GM23338 (cell line): Measurements from ENCODE around the gene C11orf71. TPM values are rescaled to one million over a fixed set of nuclear protein-coding genes. Genes with fewer than 3 reads are reported as not detected.

ENCODE experiments used
- ATAC-seq: fragments of 200-7000 bp; cut with Tn5 transposase; 3 replicates; pipeline ENCODE4 v1.9.1; 2020
- DNase-seq: peaks from one replicate; pipeline ENCODE4 v3.0.0-alpha.2; 2015; ENCODE audit warnings: low spot score
- H2AFZ ChIP-seq: fragments of 200-600 bp; sonication (generic); 2 replicates; pipeline ENCODE4 v1.8.0; 2016; ENCODE audit warnings: antibody characterized with exemption, mild to moderate bottlenecking, moderate library complexity
- H3F3A ChIP-seq: fragments of 200-600 bp; sonication (generic); replicated peaks from 2 replicates; pipeline ENCODE4 v1.8.0; 2017; ENCODE audit warnings: antibody characterized with exemption, mixed run types, low read depth
- H3K27ac ChIP-seq: fragments of 200-600 bp; sonication (generic); 2 replicates; pipeline ENCODE4 v1.6.1; 2016; ENCODE audit warnings: low read depth
- H3K27me3 ChIP-seq: fragments of 200-600 bp; sonication (generic); 2 replicates; pipeline ENCODE4 v1.8.0; 2016; ENCODE audit warnings: mild to moderate bottlenecking, mixed run types, moderate library complexity; ENCODE audit not compliant: insufficient read depth
- H3K36me3 ChIP-seq: fragments of 200-600 bp; sonication (generic); 2 replicates; pipeline ENCODE4 v1.8.0; 2016; ENCODE audit warnings: mild to moderate bottlenecking; ENCODE audit not compliant: insufficient read depth
- H3K4me1 ChIP-seq: fragments of 200-600 bp; sonication (generic); 2 replicates; pipeline ENCODE4 v1.8.0; 2016; ENCODE audit warnings: mild to moderate bottlenecking, moderate library complexity; ENCODE audit not compliant: insufficient read depth
- H3K4me2 ChIP-seq: fragments of 200-600 bp; sonication (generic); 2 replicates; pipeline ENCODE4 v1.7.1; 2017; ENCODE audit warnings: mixed run types
- H3K4me3 ChIP-seq: fragments of 200-600 bp; sonication (generic); 2 replicates; pipeline ENCODE4 v1.6.1; 2016; ENCODE audit warnings: mixed run types
- H3K79me2 ChIP-seq: fragments of 200-600 bp; sonication (generic); replicated peaks from 2 replicates; pipeline ENCODE4 v1.8.0; 2017; ENCODE audit warnings: mild to moderate bottlenecking; ENCODE audit not compliant: insufficient read depth
- H3K9me2 ChIP-seq: fragments of 200-600 bp; sonication (generic); 2 replicates; pipeline ENCODE4 v1.8.0; 2017; ENCODE audit not compliant: insufficient read depth
- H4K20me1 ChIP-seq: fragments of 200-600 bp; sonication (generic); replicated peaks from 2 replicates; pipeline ENCODE4 v1.8.0; 2017; ENCODE audit warnings: mild to moderate bottlenecking; ENCODE audit not compliant: insufficient read depth
- H3K27ac Mint-ChIP-seq: 2 replicates; pipeline ENCODE4 v1.8.0; 2020; ENCODE audit warnings: inconsistent platforms, mild to moderate bottlenecking, moderate library complexity, mixed read lengths
- H3K27me3 Mint-ChIP-seq: 3 replicates; pipeline ENCODE4 v1.8.0; 2022; ENCODE audit warnings: low read depth, mild to moderate bottlenecking, moderate library complexity, mixed read lengths, inconsistent platforms; ENCODE audit not compliant: insufficient read depth, poor library complexity
- H3K36me3 Mint-ChIP-seq: 3 replicates; pipeline ENCODE4 v1.8.0; 2021; ENCODE audit warnings: low read depth, mild to moderate bottlenecking, inconsistent platforms, moderate library complexity, mixed read lengths
- H3K4me1 Mint-ChIP-seq: 3 replicates; pipeline ENCODE4 v1.8.0; 2020; ENCODE audit warnings: mild to moderate bottlenecking, inconsistent platforms, mixed read lengths
- H3K4me3 Mint-ChIP-seq: 3 replicates; pipeline ENCODE4 v1.8.0; 2021; ENCODE audit warnings: moderate library complexity, mild to moderate bottlenecking, inconsistent platforms, mixed read lengths
- H3K9me3 Mint-ChIP-seq: 3 replicates; pipeline ENCODE4 v1.8.0; 2020; ENCODE audit warnings: moderate library complexity, mild to moderate bottlenecking, inconsistent platforms, mixed read lengths
- CREB1 ChIP-seq: fragments of 250-450 bp; sonication (Bioruptor Pico); IDR thresholded peaks from 2 replicates; pipeline ENCODE4 v1.5.0; 2020; ENCODE audit warnings: low read depth, mild to moderate bottlenecking, moderate library complexity
- ETS1 ChIP-seq: IDR thresholded peaks from 2 replicates; pipeline ENCODE4 v1.6.1; 2016; ENCODE audit warnings: antibody characterized with exemption
- EZH2 ChIP-seq: fragments of 200-600 bp; sonication (generic); IDR thresholded peaks from one replicate; pipeline ENCODE4 v1.8.0; 2017; ENCODE audit warnings: antibody characterized with exemption, mild to moderate bottlenecking, low read depth; ENCODE audit not compliant: unreplicated experiment
- ZNF114 ChIP-seq: fragments of 250-450 bp; sonication (Bioruptor Pico); IDR thresholded peaks from 2 replicates; pipeline ENCODE4 v1.5.0; 2020; ENCODE audit warnings: mild to moderate bottlenecking, moderate library complexity
- ZNF462 ChIP-seq: fragments of 250-450 bp; sonication (Bioruptor Pico); IDR thresholded peaks from 2 replicates; pipeline ENCODE4 v1.5.0; 2020; ENCODE audit warnings: mild to moderate bottlenecking, moderate library complexity
- polyA plus RNA-seq: library from polyadenylated mRNA; unstranded; fragments of >200 nt; fragmentation: Nextera tagmentation; extraction: Ambion mirVana; gene quantifications from 2 replicates; pipeline ENCODE4 v1.2.1, GENCODE V29; 2016
- total RNA-seq: library from RNA; depleted of rRNA; stranded (reverse); fragments of >200 nt; shearing (Covaris generic); gene quantifications from 2 replicates; pipeline ENCODE4 v1.2.3, GENCODE V29; 2014
- TF ChIP-seq, protein P1 (sequence below): IDR thresholded peaks from one replicate; pipeline ENCODE4 v1.6.1; 2018; ENCODE audit warnings: antibody characterized with exemption; ENCODE audit not compliant: unreplicated experiment

C11orf71 gene
- total and polyA plus RNA-seq, 2 experiments from 2014 or later = 5.8 to 8.7 TPM

GRCh38 chr11:114397349-114397982, 2.8 kb downstream of the C11orf71 start (continued):
- no peak for TF ChIP-seq ZNF462 (CRISPR knock-in tag)
- TF ChIP-seq, protein P1, sequence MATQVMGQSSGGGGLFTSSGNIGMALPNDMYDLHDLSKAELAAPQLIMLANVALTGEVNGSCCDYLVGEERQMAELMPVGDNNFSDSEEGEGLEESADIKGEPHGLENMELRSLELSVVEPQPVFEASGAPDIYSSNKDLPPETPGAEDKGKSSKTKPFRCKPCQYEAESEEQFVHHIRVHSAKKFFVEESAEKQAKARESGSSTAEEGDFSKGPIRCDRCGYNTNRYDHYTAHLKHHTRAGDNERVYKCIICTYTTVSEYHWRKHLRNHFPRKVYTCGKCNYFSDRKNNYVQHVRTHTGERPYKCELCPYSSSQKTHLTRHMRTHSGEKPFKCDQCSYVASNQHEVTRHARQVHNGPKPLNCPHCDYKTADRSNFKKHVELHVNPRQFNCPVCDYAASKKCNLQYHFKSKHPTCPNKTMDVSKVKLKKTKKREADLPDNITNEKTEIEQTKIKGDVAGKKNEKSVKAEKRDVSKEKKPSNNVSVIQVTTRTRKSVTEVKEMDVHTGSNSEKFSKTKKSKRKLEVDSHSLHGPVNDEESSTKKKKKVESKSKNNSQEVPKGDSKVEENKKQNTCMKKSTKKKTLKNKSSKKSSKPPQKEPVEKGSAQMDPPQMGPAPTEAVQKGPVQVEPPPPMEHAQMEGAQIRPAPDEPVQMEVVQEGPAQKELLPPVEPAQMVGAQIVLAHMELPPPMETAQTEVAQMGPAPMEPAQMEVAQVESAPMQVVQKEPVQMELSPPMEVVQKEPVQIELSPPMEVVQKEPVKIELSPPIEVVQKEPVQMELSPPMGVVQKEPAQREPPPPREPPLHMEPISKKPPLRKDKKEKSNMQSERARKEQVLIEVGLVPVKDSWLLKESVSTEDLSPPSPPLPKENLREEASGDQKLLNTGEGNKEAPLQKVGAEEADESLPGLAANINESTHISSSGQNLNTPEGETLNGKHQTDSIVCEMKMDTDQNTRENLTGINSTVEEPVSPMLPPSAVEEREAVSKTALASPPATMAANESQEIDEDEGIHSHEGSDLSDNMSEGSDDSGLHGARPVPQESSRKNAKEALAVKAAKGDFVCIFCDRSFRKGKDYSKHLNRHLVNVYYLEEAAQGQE = no peak
- TF ChIP-seq CREB1 (CRISPR knock-in tag) = no peak

DNA sequence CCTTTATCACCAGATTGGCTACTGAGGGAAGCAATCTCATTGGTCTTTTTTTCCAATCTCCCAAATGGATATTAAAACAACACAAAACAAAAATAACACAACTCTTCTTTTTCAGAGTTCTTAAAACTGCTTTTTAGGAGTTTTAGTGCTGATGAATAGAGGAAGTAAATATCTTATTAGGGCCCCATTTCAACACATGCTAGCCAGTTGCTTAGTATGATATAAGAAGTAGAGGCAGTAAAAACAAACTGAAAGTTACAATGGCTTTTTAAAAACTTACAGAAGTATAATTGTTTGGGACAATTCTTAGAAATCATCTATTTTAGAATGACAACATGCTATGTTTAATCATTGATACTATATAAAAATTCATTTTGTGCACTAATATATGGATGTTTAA, 3.4 kb downstream of the C11orf71 start:
- Histone ChIP-seq H3K27ac (no peak overlapping the region), H3K4me3 (no peak overlapping the region), H3K4me1 (peaks cover 26% of the 10 kb centered on the region), H2AFZ (no peak overlapping the region), H3K79me2 (peaks cover 23% of the 10 kb centered on the region), H3K9me2 (no peaks in the 10 kb centered on the region), H4K20me1 (no peaks in the 10 kb centered on the region), H3K4me2 (no peak overlapping the region), H3K27me3 (no peaks in the 10 kb centered on the region), H3F3A (no peaks in the 10 kb centered on the region), H3K36me3 (no peaks in the 10 kb centered on the region; the same call in 1 of the 2 replicates)
- no peaks in the 10 kb centered on the region for H3K9me3 Mint-ChIP-seq
- peaks cover 4% of the 10 kb centered on the region for H3K36me3 Mint-ChIP-seq
- no peak for DNase-seq
- H3K4me1 Mint-ChIP-seq = peaks cover 31% of the 10 kb centered on the region
- ATAC-seq = no peak
- H3K4me3 Mint-ChIP-seq = no peak overlapping the region
- no peak overlapping the region for H3K27ac Mint-ChIP-seq
- peaks cover 17% of the 10 kb centered on the region for H3K27me3 Mint-ChIP-seq
- no peak for TF ChIP-seq ZNF114 (CRISPR knock-in tag)
- no peak for TF ChIP-seq ETS1
- TF ChIP-seq EZH2 = no peak
